HEK293 (cell line): ENCODE data around the gene FOXF2.
A peak's percentile ranks its signal among the peaks of the same experiment; 100 is the strongest.

Experiments used
- GLIS2 ChIP-seq: fragments of 450-650 bp; formaldehyde crosslinking; IDR thresholded peaks from 2 replicates; pipeline ENCODE4 v1.5.1; 2016; ENCODE audit warnings: missing biosample characterization, missing genetic modification characterization
- KLF16 ChIP-seq: fragments of 450-650 bp; formaldehyde crosslinking; IDR thresholded peaks from 2 replicates; pipeline ENCODE4 v1.5.1; 2017; ENCODE audit warnings: missing biosample characterization, missing genetic modification characterization
- KLF7 ChIP-seq: fragments of 450-650 bp; formaldehyde crosslinking; IDR thresholded peaks from 2 replicates; pipeline ENCODE4 v1.5.1; 2016; ENCODE audit warnings: missing biosample characterization, missing genetic modification characterization, borderline replicate concordance
- KLF8 ChIP-seq: fragments of 450-650 bp; formaldehyde crosslinking; IDR thresholded peaks from 2 replicates; pipeline ENCODE4 v1.5.1; 2016; ENCODE audit warnings: missing biosample characterization, missing genetic modification characterization
- KLF9 ChIP-seq: fragments of 450-650 bp; formaldehyde crosslinking; IDR thresholded peaks from 2 replicates; pipeline ENCODE4 v1.5.1; 2016; ENCODE audit warnings: missing biosample characterization, missing genetic modification characterization, low read depth
- RBAK ChIP-seq: fragments of 450-650 bp; formaldehyde crosslinking; IDR thresholded peaks from 2 replicates; pipeline ENCODE4 v1.5.1; 2016; ENCODE audit warnings: missing biosample characterization, missing genetic modification characterization
- SP2 ChIP-seq: fragments of 450-650 bp; formaldehyde crosslinking; IDR thresholded peaks from 2 replicates; pipeline ENCODE4 v1.5.1; 2016; ENCODE audit warnings: missing biosample characterization, missing genetic modification characterization
- SP7 ChIP-seq: fragments of 450-650 bp; formaldehyde crosslinking; IDR thresholded peaks from 2 replicates; pipeline ENCODE4 v1.5.1; 2016; ENCODE audit warnings: missing biosample characterization, missing genetic modification characterization
- YY1 ChIP-seq: fragments of 450-650 bp; formaldehyde crosslinking; IDR thresholded peaks from 2 replicates; pipeline ENCODE4 v1.5.1; 2018; ENCODE audit warnings: missing biosample characterization, missing genetic modification characterization
- ZBTB17 ChIP-seq: fragments of 450-650 bp; formaldehyde crosslinking; IDR thresholded peaks from 2 replicates; pipeline ENCODE4 v1.5.1; 2016; ENCODE audit warnings: missing biosample characterization, missing genetic modification characterization
- ZBTB20 ChIP-seq: fragments of 450-650 bp; formaldehyde crosslinking; IDR thresholded peaks from 2 replicates; pipeline ENCODE4 v1.5.1; 2016; ENCODE audit warnings: missing biosample characterization, missing genetic modification characterization
- ZBTB21 ChIP-seq: fragments of 450-650 bp; formaldehyde crosslinking; IDR thresholded peaks from 2 replicates; pipeline ENCODE4 v1.5.1; 2017; ENCODE audit warnings: missing biosample characterization, missing genetic modification characterization
- ZBTB7A ChIP-seq: fragments of 450-650 bp; formaldehyde crosslinking; IDR thresholded peaks from 2 replicates; pipeline ENCODE4 v1.5.1; 2016; ENCODE audit warnings: low read depth, missing biosample characterization, missing genetic modification characterization
- ZEB2 ChIP-seq: fragments of 450-650 bp; formaldehyde crosslinking; IDR thresholded peaks from 2 replicates; pipeline ENCODE4 v1.5.1; 2016; ENCODE audit warnings: missing biosample characterization, missing genetic modification characterization
- ZFP41 ChIP-seq: fragments of 450-650 bp; formaldehyde crosslinking; IDR thresholded peaks from 2 replicates; pipeline ENCODE4 v1.5.1; 2016; ENCODE audit warnings: missing biosample characterization, missing genetic modification characterization, borderline replicate concordance
- ZFP69B ChIP-seq: fragments of 450-650 bp; formaldehyde crosslinking; IDR thresholded peaks from 2 replicates; pipeline ENCODE4 v1.5.1; 2016; ENCODE audit warnings: missing biosample characterization, missing genetic modification characterization
- ZIC2 ChIP-seq: fragments of 450-650 bp; formaldehyde crosslinking; IDR thresholded peaks from 2 replicates; pipeline ENCODE4 v1.5.1; 2016; ENCODE audit warnings: missing biosample characterization, missing genetic modification characterization
- ZNF24 ChIP-seq: fragments of 450-650 bp; formaldehyde crosslinking; IDR thresholded peaks from 2 replicates; pipeline ENCODE4 v1.5.1; 2016; ENCODE audit warnings: missing biosample characterization, missing genetic modification characterization
- ZNF274 ChIP-seq, 2 experiments: fragments of 200-500 bp in 1 of 2; fragments of 450-650 bp in 1 of 2; sonication (Bioruptor generic) in 1 of 2; formaldehyde crosslinking in 1 of 2; IDR thresholded peaks; 2 replicates each; pipeline versions ENCODE4 v1.5.1 to v1.6.1; 2014 to 2016; ENCODE audit warnings: borderline replicate concordance in 1 of 2, inconsistent platforms in 1 of 2, low read length in 1 of 2, missing biosample characterization in 1 of 2, missing genetic modification characterization in 1 of 2
- ZNF423 ChIP-seq: fragments of 450-650 bp; formaldehyde crosslinking; IDR thresholded peaks from 2 replicates; pipeline ENCODE4 v1.5.1; 2016; ENCODE audit warnings: missing biosample characterization, missing genetic modification characterization
- ZNF600 ChIP-seq: fragments of 450-650 bp; formaldehyde crosslinking; IDR thresholded peaks from 2 replicates; pipeline ENCODE4 v1.5.1; 2016; ENCODE audit warnings: missing biosample characterization, missing genetic modification characterization
- ZNF654 ChIP-seq: fragments of 450-650 bp; formaldehyde crosslinking; IDR thresholded peaks from 2 replicates; pipeline ENCODE4 v1.5.1; 2016; ENCODE audit warnings: low read depth, missing biosample characterization, missing genetic modification characterization
- ZNF843 ChIP-seq: fragments of 450-650 bp; formaldehyde crosslinking; IDR thresholded peaks from 2 replicates; pipeline ENCODE4 v1.5.1; 2016; ENCODE audit warnings: missing biosample characterization, missing genetic modification characterization
- ZXDB ChIP-seq: fragments of 450-650 bp; formaldehyde crosslinking; IDR thresholded peaks from 2 replicates; pipeline ENCODE4 v1.5.1; 2016; ENCODE audit warnings: missing biosample characterization, missing genetic modification characterization
- TF ChIP-seq, protein P1 (sequence below): fragments of 450-650 bp; formaldehyde crosslinking; optimal IDR thresholded peaks from 2 replicates; pipeline ENCODE3; 2016; ENCODE audit warnings: missing biosample characterization, mild to moderate bottlenecking, missing genetic modification characterization
- TF ChIP-seq, protein P2 (sequence below): fragments of 450-650 bp; formaldehyde crosslinking; IDR thresholded peaks from 2 replicates; pipeline ENCODE4 v1.5.1; 2016; ENCODE audit warnings: missing biosample characterization, missing genetic modification characterization
- TF ChIP-seq, protein P3 (sequence below): fragments of 450-650 bp; formaldehyde crosslinking; IDR thresholded peaks from 2 replicates; pipeline ENCODE4 v1.5.1; 2016; ENCODE audit warnings: missing biosample characterization, missing genetic modification characterization

The FOXF2 gene

DNA sequence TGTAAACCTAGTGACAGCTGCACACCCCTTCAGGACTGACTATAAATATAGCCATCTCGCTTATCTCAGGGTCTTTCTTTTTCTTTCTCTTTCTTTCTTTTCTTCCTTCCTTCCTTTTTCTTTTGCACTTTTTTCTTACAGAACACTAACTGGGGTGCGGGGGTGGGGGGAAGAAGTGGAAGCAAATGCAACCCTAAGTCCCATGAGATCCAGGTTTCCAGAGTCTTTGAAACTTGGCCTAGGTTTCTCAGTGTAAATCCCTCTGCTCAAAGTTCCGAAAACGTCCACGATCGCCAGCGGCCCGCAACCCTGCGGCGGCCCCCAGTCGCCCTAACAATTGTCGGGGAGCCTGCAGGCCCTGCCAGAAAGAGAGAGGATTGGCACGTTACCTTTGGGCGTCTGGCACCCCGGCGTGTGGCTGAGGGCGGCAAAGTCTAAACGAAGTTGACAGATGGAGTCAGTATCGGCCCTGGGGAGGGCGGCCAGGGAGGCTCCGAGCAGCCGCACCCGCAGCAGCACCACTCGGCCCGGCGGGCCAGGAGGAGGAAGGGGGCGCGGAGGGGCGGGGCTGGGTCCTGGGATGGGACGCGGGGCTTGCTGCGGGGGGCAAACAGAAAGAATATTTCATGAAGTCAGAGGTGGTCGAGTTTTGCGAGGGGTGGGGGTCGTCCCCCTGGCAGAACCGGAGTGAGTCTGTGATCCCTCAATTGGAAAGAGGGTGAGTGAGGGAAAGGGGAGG lies 577 bp upstream of the FOXF2 start (continued):
- TF ChIP-seq, protein P1, sequence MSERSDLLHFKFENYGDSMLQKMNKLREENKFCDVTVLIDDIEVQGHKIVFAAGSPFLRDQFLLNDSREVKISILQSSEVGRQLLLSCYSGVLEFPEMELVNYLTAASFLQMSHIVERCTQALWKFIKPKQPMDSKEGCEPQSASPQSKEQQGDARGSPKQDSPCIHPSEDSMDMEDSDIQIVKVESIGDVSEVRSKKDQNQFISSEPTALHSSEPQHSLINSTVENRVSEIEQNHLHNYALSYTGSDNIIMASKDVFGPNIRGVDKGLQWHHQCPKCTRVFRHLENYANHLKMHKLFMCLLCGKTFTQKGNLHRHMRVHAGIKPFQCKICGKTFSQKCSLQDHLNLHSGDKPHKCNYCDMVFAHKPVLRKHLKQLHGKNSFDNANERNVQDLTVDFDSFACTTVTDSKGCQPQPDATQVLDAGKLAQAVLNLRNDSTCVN (tag by site-specific recombination): peak; percentile 62
- TF ChIP-seq ZNF274 (IDR thresholded peaks at IDR 0.05; ENCODE audit: low read length): no peak
- no peak for TF ChIP-seq ZNF274 (tag by site-specific recombination; IDR thresholded peaks at IDR 0.05; ENCODE audit: borderline replicate concordance)
- TF ChIP-seq SP7 (tag by site-specific recombination): peak; percentile 45; the same call in 1 of the 2 replicates
- peak; percentile 35; the same call in 1 of the 2 replicates for TF ChIP-seq SP2 (tag by site-specific recombination)
- 0 out of 2 replicates have a peak, but pooled peaks have one; percentile 29 for TF ChIP-seq ZNF843 (tag by site-specific recombination)
- TF ChIP-seq KLF7 (tag by site-specific recombination): peak; percentile 50; the same call in 1 of the 2 replicates
- peak; percentile 54; the same call in 1 of the 2 replicates for TF ChIP-seq ZEB2 (tag by site-specific recombination)
- peak; percentile 61; the same call in 1 of the 2 replicates for TF ChIP-seq ZNF423
- peak; percentile 67 for TF ChIP-seq GLIS2
- no peak for TF ChIP-seq ZNF654 (tag by site-specific recombination)
- TF ChIP-seq ZNF600 (tag by site-specific recombination): peak; percentile 40; the same call in 1 of the 2 replicates
- TF ChIP-seq ZXDB (tag by site-specific recombination): peak; percentile 68
- peak; percentile 70 for TF ChIP-seq KLF8 (tag by site-specific recombination)
- no peak for TF ChIP-seq ZFP41
- 0 out of 2 replicates have a peak, but pooled peaks have one; percentile 42 for TF ChIP-seq ZFP69B
- TF ChIP-seq ZIC2 (tag by site-specific recombination): peak; percentile 58
- 0 out of 2 replicates have a peak, but pooled peaks have one; percentile 18 for TF ChIP-seq YY1
- TF ChIP-seq ZBTB17 (tag by site-specific recombination): peak; percentile 92
- 0 out of 2 replicates have a peak, but pooled peaks have one; percentile 44 for TF ChIP-seq ZBTB20 (tag by site-specific recombination)
- TF ChIP-seq, protein P2, sequence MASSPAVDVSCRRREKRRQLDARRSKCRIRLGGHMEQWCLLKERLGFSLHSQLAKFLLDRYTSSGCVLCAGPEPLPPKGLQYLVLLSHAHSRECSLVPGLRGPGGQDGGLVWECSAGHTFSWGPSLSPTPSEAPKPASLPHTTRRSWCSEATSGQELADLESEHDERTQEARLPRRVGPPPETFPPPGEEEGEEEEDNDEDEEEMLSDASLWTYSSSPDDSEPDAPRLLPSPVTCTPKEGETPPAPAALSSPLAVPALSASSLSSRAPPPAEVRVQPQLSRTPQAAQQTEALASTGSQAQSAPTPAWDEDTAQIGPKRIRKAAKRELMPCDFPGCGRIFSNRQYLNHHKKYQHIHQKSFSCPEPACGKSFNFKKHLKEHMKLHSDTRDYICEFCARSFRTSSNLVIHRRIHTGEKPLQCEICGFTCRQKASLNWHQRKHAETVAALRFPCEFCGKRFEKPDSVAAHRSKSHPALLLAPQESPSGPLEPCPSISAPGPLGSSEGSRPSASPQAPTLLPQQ: peak; percentile 42; the same call in 1 of the 2 replicates
- TF ChIP-seq, protein P3, sequence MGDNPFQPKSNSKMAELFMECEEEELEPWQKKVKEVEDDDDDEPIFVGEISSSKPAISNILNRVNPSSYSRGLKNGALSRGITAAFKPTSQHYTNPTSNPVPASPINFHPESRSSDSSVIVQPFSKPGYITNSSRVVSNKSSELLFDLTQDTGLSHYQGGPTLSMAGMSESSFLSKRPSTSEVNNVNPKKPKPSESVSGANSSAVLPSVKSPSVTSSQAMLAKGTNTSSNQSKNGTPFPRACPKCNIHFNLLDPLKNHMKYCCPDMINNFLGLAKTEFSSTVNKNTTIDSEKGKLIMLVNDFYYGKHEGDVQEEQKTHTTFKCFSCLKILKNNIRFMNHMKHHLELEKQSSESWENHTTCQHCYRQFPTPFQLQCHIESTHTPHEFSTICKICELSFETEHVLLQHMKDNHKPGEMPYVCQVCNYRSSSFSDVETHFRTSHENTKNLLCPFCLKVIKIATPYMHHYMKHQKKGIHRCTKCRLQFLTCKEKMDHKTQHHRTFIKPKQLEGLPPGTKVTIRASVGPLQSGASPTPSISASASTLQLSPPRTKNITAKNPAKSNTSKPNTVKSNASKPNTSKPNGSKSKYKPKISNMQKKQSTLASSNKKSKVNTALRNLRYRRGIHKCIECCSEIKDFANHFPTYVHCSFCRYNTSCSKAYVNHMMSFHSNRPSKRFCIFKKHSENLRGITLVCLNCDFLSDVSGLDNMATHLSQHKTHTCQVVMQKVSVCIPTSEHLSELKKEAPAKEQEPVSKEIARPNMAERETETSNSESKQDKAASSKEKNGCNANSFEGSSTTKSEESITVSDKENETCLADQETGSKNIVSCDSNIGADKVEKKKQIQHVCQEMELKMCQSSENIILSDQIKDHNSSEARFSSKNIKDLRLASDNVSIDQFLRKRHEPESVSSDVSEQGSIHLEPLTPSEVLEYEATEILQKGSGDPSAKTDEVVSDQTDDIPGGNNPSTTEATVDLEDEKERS (tag by site-specific recombination): no peak
- 0 out of 2 replicates have a peak, but pooled peaks have one; percentile 13 for TF ChIP-seq ZNF24 (tag by site-specific recombination)
- peak; percentile 61 for TF ChIP-seq KLF9
- TF ChIP-seq ZBTB7A (tag by site-specific recombination): peak; percentile 90
- no peak for TF ChIP-seq RBAK (tag by site-specific recombination)
- no peak for TF ChIP-seq ZBTB21 (tag by site-specific recombination)
- TF ChIP-seq KLF16: peak; percentile 44; the same call in 1 of the 2 replicates
